Suppressor macrophage (primary cell): ENCODE results near the gene ITGB6.

Experiments
- DNase-seq, 4 experiments: peaks; one replicate each; pipeline ENCODE4 v3.0.0-alpha.2; 2020 to 2022

The ITGB6 gene

GRCh38 chr2:160050147-160050546 is 149.9 kb downstream of the ITGB6 start:
- no peak for DNase-seq
